GM23248 (cell line): ENCODE results near the gene SIM1.

Experiments
- EZH2 ChIP-seq: fragments of 200-600 bp; sonication (generic); IDR thresholded peaks from 2 replicates; pipeline ENCODE4 v1.6.1; 2018; ENCODE audit warnings: antibody characterized with exemption, mild to moderate bottlenecking; ENCODE audit not compliant: insufficient read depth, poor library complexity, severe bottlenecking
- EZH2phosphoT487 ChIP-seq: fragments of 200-600 bp; sonication (generic); IDR thresholded peaks from 2 replicates; pipeline ENCODE4 v1.6.1; 2018; ENCODE audit warnings: antibody characterized with exemption, moderate library complexity, mild to moderate bottlenecking, low read depth; ENCODE audit not compliant: insufficient read depth

GRCh38 chr6:100430962-100431361 lies 33.8 kb downstream of the SIM1 start:
- TF ChIP-seq EZH2 (no peak), EZH2phosphoT487 (no peak)
